ENCODE measurements around the gene DNAH1.
A peak's percentile ranks its signal among the peaks of the same experiment; 100 is the strongest.

DNAH1 gene

DNA sequence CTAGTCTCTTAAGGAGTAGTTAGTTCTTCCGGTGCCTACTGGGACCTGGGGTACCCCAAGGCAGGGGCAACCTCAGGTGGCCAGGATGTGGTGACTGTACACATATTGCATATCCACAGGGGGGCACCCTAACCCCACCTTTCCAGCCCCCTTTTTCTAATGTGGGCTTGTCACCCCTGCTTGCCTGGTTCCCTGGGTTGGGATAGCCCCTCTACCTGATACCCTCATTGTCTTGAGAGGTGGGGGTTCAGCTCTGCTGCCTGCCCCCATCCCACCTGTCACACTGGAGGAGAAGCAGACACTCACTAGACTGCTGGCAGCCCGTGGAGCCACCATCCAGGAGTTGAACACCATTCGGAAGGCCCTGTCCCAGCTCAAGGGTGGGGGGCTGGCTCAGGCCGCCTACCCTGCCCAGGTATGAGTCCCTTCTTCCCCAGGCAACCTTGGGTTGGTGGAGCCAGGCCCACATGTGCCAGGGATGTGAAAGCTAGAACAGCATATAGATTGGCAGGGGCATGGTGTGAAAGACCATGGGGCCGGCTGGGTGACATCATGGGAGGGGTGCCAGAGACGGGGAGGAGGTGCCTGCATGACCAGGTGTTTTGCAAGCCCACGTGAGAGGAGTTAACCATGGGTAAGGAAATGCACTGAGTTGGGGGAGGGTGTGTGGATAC is 24.5 kb upstream of the DNAH1 start:
- no peak for DNase-seq

DNA sequence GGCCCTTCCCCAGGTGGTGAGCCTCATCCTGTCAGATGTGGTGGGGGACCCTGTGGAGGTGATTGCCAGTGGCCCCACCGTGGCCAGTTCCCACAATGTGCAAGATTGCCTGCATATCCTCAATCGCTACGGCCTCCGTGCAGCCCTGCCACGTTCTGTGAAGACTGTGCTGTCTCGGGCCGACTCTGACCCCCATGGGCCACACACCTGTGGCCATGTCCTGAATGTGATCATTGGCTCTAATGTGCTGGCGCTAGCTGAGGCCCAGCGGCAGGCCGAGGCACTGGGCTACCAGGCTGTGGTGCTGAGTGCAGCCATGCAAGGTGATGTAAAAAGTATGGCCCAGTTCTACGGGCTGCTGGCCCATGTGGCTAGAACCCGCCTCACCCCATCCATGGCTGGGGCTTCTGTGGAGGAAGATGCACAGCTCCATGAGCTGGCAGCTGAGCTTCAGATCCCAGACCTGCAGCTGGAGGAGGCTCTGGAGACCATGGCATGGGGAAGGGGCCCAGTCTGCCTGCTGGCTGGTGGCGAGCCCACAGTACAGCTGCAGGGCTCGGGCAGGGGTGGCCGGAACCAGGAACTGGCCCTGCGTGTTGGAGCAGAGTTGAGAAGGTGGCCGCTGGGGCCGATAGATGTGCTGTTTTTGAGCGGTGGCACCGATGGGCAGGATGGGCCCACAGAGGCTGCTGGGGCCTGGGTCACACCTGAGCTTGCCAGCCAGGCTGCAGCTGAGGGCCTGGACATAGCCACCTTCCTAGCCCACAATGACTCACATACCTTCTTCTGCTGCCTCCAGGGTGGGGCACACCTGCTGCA is 23.7 kb upstream of the DNAH1 start:
- no peak for DNase-seq

DNA sequence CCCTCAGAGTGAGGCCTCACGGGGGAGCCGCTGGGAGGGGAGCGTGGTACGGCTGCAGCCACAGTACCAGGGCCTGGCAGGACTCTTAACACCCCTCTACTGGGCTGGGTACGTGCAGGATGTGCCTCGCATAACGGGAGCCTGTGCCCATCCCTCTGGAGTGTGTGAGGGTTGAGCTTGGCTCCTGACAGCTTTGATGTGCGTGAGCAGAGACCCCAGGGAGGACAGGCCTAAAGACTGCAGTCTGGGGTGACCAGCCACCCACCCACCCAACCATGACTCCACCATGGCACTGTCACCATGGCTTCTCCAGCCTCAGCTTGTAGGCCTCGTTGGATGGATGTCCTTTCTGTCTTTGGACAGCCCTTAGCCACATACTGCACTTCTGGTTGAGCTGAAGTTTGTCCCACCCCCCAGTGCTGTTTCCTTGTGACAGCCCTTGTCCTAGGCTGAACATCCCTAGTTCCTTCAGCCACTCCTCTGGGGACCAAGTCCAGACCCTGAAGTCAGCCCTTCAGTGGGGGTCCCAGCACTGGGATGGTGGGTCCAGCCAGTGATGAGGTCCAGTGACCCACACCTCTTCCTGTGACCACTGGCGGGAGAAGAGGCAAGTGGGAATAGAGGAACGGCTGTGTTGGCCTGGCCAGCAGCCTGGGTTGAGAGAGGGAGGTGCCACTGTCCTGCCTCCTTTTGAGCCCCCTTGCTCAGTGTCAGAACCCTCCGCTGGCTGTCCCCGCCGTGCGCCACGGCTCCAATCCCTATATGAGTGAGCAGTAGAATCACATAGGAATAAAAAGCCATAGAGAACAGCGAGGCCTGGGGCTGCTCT is 22.4 kb upstream of the DNAH1 start:
- DNase-seq = no peak

DNA sequence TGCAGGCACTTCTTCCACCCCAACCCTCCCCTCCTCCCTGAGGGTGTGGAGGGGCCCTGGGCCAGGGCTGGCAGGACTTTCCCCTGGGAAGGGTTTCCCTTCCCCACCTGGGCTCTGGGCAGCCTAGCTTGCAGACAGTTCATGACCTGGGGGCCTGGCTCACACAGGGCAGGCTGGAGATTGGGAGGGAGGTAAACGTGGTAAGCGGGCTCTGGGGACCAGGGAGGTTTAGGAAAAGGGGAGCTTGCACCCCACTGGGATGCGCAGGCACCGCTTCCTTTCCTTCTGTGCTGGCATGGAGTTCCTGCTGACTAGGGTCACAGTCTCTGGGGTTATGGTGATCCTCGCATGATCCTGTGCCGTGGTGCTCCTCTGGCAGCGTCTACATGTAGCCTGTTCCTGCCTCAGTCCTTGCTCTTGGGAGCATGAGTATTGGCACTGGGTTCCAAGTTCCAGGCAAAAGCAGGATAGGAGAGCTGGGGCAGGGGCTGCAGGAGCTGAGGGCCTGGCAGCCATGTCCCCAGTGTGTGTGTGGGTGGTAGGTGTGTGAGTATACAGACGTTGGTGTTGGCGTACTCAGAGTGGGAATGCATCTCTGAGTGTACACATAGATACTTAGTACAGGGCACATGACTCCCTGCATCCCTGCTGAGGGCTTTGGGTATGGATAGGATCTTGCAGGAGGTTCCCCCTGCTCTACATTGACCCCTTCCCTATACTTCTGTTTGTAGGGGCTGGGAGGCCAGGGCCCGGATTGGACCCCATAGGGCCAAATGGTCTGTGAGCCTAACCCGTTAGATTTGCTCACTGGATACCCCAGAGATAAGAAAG is 21.6 kb upstream of the DNAH1 start:
- DNase-seq = no peak

DNA sequence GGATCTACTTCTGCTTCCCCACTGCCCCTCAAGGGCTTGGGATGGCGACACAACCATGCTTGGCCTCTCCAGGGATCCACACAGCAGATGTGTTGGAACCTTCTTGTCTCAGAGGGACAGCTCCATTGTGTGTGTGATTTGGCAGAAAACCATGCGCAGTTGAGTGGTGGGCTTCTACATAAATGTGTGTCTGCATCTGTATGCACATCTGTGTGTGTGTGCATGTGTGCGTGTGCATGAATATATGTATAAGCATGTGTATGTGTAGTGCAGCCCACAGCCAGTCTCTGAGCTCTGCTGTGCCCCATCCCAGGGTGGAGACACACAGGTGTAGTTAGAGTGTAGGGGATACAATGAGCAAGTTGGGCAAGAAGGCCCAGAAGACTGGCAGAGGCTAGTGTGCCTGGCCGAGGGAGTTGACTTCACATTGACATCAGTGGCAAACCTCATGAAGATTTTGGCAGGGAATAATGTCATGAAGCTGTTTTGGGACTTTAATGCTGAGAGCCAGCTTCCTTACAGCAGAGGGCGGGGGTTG is 20.4 kb upstream of the DNAH1 start:
- DNase-seq = no peak

DNA sequence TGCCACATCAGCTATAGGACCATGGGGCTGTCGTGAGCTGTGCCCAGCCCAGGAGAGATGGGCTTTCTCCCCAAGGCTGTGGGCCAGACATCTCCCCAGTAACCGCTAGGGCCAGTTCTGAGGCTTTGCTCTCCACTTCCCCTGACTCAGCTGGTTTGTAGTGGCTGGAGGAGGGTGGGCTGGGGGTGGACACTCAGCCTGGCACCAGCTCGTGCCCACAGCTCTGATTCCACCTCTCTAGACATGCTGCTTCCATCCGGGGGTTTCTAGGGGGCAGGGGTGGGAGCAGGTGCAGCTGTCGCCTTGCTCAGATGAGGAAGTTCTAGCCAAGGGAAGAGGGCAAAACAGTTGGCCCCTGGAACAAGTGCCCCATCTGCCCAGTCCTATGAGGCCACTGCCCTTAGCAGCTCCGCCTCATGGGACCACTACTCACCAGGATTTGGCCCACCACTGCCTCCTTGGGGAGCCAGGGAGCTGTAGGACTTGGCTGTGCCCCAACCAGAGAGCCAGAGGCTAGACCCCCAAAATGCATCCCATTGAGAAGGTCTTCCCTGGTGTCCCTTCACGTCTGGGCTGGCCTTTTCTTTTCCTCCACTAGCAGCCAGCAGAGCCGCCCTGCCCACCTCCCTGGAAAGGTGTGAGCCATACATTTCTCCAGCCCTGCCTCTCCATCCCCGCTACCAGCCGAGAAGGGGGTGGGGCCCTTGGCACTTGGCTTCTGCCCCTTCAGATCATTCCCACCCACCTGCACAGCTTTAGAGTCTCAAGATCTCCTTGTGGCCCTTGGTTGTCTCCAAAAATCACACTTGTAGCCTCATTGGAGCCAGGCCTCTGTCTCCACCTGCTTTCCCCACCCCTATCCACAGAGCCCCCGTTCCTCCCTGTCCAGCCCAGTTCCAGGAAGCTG is 18.6 kb upstream of the DNAH1 start:
- no peak for DNase-seq

DNA sequence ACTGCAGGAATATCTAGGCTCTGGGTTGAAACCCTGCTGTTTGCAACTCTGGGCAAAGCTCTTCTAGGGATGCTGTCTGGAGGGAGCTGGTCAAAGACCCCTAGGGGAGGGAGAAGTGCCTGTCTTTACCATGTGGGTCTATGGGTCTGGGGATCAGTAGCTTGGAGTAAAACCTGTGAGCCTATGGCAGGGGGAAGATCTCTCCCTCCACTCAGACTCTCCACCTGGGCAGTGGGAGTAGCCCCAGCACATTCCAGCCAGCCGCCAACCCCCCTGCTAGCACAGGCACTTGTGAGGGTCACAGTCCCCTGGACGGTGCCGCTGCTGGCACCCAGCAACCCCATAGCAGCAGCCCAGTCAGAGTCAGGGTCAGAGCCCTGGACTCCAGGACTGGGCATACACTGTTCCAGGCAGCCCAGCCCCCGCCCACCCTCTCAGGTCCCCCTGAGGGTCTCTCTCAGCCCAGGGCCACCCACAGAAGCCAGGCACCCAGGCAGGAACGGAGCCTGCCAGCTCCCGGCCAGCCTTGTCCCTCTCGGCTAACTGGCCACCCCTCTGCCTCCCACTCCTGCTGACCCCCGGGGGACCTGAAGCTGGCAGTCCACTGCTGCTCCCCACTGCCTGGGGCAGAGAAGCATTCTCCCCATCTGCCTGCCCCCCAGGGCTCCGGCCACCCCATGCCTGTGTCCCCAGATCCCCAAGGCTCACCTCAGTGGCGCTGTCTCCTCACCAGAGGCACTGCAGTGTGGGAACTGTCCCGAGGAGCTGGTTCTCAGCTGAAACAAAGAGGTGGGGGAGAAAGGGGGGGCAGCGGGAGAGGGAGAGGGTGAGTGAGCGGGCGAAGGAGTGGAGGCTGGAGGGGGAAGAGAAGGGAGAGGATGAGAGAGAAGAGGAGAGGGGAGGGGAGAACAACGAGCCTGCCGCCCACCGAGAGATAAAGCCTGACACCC is 17.7 kb upstream of the DNAH1 start:
- peak; percentile 18 for DNase-seq

DNA sequence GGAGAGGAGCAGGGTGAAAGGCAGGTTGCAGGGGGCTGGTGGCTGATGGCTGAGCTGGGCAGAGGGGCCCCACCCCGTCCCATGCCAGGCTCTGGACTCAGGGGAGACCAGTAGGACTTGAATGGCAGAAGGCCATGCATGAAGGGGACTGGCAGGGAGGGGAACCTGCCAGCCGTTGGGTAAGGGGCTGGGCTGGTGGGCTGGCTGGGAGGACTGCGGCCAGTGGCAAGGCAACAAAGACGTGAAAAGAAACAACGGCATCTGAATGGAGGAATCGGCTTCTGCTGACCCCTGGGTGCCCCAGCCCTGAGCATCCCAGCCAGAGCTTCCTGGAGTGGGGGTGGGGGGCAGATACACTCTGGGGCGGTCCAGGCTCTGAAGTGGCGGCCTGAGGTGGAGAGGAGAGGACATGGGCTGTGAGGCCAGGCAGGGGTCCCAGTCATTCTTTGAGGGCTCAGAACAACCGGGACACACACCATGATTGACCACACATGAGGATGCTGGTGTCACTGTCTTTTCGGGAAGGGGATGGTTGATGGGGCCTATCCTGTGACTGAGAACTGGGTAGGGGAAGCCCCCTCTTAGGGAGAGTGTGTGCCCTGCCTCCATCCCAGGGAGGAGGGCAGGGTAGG is 16.8 kb upstream of the DNAH1 start:
- no peak for DNase-seq

DNA sequence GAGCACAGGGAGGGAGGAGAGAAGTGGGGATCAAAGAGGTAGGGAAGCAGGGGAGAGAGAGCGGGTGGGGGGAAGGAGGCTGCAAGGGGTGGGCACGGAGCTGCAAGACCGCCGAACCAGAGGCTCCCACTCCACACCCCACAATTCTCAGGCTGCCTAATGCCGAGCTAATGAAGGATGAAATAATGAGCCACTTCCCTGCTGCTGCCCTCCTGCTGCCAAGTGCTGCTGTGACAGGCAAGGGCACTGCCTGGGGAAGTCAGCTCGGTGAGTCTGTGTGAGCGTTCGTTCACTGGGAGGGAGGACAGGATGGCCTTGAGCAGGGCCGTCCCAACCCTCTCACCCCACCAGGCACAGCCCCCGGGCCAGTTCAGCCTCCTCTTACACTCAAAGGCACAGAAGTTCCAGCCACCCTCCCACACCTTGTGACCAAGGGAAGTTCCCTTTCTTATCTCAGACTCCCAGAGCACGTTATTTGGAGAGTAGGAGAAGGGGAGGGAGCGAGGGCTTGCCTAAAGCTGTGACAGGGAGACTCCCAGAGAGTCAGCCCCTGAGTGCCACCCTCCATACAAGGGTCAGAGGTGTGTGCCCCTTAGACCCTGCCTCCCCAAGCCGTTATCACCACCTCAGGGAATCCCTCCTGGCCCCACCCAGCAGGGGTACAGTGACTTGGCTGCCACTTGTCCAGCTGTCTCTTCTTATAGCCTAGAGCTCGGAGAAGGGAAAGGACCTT is 16.1 kb upstream of the DNAH1 start:
- peak; percentile 33 for DNase-seq

DNA sequence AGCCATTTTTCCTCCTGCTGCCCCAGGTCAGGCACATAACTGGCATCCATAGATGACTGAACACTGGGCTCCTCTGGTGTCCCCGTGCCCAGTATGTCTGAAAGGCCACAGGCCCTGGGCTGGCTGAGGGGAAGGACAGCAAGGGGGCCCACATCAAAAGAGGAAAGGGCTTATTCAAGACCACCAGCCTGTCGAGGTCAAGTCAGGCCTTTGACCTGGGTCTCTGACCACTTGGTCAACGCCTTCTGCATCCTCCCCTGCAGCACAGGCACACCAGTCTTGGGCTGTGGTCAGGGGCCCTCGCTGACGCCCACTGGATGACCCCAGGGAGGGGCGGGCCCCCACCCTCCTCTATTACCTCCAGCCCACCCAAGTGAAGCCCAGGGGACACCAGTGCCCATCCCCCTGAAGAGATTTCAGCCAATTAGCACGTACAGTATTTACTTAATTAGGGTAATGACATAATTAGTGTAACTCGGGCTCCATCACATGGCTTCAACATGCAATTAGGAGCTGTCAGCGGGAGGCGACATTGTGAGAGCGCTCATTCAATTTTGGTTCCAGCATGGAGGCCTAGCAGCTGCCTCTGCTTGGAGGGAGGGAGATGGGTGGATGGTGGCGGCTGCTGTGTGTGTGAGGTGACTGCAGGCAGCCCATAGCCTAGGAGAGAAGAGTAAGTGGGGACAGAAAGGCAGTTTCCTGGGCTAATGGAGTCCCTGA is 13.5 kb upstream of the DNAH1 start:
- no peak for DNase-seq

DNA sequence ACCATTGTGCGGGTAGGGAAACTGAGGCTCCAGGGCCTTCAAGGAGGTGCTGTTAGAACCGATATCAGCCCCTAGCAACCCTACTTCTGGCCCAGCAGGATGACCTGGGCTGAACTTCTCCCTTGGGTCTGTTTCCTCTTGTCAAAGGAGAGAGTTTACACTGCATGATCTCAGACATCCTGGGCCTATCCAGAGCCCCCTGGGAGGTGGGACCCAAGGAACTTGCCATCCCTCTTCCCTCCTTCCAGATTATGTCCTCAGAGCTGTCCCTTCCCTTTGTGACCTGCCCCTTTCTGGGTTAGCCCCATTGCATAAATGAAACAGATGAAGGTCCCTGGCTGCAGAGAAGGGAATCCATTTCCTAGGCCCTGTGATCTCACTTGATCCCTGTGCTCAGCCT is 12.3 kb upstream of the DNAH1 start:
- DNase-seq = no peak

DNA sequence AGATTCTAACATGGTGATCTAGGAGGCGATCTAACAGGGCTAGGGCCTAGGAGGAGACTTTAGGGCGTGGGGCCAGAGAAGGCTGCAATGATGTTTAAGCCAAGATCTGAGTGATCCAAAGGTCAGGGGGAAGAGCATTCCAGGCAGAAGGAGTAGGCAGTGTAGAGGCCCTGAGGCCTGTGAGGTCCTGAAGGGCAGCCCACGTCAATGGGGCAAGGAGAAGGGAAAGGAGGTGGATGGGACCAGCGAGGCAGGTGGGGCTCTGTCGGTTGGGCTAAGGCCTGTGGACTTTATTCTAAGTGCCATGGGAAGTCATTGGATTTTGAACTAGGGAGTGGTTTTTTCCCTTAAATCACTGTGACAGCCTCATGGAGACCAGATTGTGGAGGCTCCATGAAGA is 10.2 kb upstream of the DNAH1 start:
- no peak for DNase-seq

DNA sequence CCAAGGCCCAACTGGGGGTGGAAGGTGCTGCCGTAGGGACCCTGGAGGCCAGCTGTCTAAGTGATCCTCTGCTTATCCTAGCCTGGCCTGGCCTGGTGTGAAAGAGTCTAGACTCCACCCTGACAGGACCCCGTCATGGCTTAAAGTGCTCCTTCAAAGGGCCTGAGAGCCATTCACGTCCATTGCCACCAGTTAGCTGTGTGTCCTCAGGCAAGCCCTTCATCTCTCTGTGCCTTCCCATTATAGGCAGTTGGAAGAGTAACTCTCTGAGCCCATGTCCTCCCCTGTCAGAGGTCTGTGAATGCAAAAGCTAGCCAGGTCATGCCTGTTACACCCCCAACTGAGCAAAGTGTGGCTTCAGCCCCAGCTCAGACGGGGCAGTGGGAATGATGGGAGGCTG is 9.1 kb upstream of the DNAH1 start:
- DNase-seq = no peak

DNA sequence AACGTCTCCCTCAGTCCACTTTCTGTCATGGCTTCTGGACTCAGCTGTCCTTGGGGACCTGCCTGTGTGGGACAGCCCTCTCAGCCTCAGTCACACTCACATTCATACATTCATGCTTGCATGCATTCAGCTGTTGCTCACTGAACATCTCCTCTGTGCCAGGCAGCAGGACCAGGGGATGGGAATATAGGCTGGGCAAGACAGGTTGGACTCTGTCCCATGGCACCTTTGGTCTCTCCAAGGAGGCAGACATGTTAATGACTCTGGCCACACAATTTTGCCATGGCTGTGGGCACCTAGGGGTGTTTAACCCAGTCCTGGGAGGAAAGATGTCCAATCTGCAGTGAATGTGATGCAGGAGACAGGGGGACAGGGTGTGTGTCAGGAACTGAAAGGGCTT is 7.8 kb upstream of the DNAH1 start:
- DNase-seq = no peak

DNA sequence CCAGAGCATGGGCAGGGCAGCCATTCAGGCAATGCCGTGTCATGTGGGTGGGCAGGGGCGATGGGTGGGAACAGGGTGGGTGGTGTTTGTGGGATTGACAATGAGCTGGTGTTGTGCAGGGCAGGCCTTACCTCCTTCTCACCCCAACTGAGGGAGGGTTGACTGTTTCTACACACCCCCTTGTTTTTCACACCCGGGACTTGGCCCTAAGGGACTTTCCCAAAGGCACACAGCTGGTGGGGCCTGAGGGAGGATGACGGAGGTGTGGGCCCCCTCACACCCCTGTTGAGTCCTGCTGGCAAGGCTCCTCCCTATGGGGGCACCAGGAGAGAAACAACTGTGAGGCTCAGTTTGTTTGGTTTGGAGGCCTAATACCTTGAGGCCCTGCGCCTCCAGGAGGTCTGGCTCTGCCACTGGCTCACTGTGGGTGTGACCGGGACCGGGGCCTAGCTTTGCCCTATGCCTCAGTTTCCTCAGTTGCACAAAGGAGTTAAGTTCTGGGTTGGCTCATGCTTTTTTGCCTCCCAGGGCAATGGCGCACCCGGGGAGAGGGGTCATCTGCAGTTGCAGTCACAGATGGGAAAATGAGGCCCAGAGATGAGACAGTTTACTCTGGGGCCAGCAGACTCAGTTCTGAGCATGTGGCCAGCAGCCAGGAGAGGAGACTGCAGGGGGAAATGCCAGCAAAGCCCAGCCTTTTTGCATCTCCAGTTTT is 5.1 kb upstream of the DNAH1 start:
- DNase-seq = no peak

DNA sequence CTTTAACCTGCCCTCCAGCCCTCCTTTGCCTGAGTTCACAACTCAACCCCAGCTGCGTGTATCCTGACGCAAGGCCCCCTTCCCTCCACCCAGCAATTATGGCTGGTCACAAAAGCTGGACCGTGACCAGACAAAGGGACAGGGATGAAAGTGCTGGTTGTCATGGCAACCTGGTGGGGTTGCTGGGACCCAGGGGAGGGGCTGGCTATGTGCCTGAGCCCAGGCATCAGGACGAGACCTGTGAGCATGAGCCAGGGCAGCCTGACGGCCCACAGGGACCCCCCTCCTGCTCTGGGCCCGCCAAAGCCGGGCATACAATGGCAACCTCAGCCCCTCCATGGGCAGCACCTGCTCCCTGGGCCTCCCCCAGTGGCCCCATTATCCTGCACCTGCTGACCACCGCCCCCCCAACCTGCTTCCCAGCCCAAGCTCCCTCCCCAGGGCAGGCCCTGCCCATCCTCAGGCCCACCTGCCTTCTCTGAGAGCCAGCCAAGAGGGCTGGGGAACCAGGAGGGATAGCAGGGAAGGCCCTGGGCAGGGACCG is 4.5 kb upstream of the DNAH1 start:
- DNase-seq = peak; percentile 74

DNA sequence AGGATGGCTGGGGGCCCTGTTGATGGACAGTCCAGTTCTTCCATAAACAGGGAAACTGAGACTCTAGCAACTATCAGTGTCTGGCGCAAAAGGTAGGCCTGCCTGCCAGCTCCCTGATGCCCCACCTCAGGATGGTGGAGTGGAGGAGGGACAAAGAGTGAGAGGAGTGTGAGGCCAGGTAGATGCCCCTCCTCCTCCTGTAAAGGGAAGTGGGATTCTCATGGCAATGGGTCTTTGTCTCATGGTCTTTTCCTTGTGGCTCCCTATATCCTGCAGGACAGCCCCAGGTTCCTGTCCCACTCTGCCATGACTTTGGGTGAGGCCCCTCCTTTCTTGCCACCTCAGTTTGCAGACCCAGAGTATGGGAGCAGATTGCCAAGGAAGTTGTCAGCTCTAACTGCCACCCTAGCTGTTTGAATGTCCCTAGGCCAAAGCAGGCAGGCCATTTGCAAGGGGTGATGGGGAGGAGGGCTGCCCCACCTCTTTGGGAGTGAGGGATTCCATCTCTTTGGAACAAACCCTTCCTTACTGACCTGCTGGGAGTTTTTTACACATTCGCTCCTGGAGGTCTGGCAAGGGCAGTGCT is 2.8 kb upstream of the DNAH1 start:
- DNase-seq = no peak

Data from NCI-H1092 treated with DMSO at 0.1 percent for 48 hours (cell line).